Measurements from ENCODE around the gene ERCC6L2. TPM values are rescaled to one million over a fixed set of nuclear protein-coding genes. Genes with fewer than 3 reads are reported as not detected.

ERCC6L2 gene
- total and polyA plus RNA-seq, 9 of the 15 experiments (the other 6 are each of a cell fraction or from before 2014, with no cell fraction given), result 7.8 to 42.8 (median 23.6) TPM

- no peak for DNase-seq (ENCODE audit: extremely low read depth in 1 of 4, low spot score in 3 of 4)
- no peak for FAIRE-seq
Observed at GRCh38 chr9:95935861-95936578, 60.5 kb downstream of the ERCC6L2 start.

More at GRCh38 chr9:95935861-95936578, 60.5 kb downstream of the ERCC6L2 start:
- peaks cover 22% of the 10 kb centered on the region; the same call in 2 of the 3 replicates for H3K36me3 ChIP-seq (ENCODE audit: control insufficient read depth, insufficient read depth, low read length)
- no peak overlapping the region for H3K4me2 ChIP-seq (ENCODE audit: insufficient read depth, low read length)
- intact Hi-C loops (cut with micrococcal nuclease) (no loop called here), in situ Hi-C loops (cut with MboI) (no loop called here)
- ATAC-seq, result no peak
- BruUV-seq (replicated peaks), result no TSS peak
- H4K20me1 ChIP-seq (replicated peaks; ENCODE audit: control insufficient read depth, insufficient read depth, low read length), result no peaks in the 10 kb centered on the region
- ChIA-PET POLR2A (interaction anchor here (0.8 kb wide), 1 partner anchor 706 kb away, joined by 3 read pairs; no protein-coding TSS in a partner anchor), CTCF (ENCODE audit: low intra/inter-chr PET ratio) (no interaction called here)
- no peaks in the 10 kb centered on the region for H3K9me3 ChIP-seq (replicated peaks; ENCODE audit: control insufficient read depth, insufficient read depth, low read depth, low read length)
- H3K79me2 ChIP-seq (ENCODE audit: control insufficient read depth, insufficient read depth, low read length), result no peaks in the 10 kb centered on the region; the same call in 2 of the 3 replicates
- no peak for TF ChIP-seq TEAD2 (tag; IDR thresholded peaks at IDR 0.05)
- TF ChIP-seq TEAD4 (IDR thresholded peaks at IDR 0.05; ENCODE audit: low read length), result no peak
- no peak for TF ChIP-seq TEAD4 (CRISPR knock-in tag; IDR thresholded peaks at IDR 0.05; ENCODE audit: borderline replicate concordance)
- TF ChIP-seq, protein P1, sequence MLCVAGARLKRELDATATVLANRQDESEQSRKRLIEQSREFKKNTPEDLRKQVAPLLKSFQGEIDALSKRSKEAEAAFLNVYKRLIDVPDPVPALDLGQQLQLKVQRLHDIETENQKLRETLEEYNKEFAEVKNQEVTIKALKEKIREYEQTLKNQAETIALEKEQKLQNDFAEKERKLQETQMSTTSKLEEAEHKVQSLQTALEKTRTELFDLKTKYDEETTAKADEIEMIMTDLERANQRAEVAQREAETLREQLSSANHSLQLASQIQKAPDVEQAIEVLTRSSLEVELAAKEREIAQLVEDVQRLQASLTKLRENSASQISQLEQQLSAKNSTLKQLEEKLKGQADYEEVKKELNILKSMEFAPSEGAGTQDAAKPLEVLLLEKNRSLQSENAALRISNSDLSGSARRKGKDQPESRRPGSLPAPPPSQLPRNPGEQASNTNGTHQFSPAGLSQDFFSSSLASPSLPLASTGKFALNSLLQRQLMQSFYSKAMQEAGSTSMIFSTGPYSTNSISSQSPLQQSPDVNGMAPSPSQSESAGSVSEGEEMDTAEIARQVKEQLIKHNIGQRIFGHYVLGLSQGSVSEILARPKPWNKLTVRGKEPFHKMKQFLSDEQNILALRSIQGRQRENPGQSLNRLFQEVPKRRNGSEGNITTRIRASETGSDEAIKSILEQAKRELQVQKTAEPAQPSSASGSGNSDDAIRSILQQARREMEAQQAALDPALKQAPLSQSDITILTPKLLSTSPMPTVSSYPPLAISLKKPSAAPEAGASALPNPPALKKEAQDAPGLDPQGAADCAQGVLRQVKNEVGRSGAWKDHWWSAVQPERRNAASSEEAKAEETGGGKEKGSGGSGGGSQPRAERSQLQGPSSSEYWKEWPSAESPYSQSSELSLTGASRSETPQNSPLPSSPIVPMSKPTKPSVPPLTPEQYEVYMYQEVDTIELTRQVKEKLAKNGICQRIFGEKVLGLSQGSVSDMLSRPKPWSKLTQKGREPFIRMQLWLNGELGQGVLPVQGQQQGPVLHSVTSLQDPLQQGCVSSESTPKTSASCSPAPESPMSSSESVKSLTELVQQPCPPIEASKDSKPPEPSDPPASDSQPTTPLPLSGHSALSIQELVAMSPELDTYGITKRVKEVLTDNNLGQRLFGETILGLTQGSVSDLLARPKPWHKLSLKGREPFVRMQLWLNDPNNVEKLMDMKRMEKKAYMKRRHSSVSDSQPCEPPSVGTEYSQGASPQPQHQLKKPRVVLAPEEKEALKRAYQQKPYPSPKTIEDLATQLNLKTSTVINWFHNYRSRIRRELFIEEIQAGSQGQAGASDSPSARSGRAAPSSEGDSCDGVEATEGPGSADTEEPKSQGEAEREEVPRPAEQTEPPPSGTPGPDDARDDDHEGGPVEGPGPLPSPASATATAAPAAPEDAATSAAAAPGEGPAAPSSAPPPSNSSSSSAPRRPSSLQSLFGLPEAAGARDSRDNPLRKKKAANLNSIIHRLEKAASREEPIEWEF (CRISPR knock-in tag; IDR thresholded peaks at IDR 0.05), result no peak
- TF ChIP-seq, protein P2, sequence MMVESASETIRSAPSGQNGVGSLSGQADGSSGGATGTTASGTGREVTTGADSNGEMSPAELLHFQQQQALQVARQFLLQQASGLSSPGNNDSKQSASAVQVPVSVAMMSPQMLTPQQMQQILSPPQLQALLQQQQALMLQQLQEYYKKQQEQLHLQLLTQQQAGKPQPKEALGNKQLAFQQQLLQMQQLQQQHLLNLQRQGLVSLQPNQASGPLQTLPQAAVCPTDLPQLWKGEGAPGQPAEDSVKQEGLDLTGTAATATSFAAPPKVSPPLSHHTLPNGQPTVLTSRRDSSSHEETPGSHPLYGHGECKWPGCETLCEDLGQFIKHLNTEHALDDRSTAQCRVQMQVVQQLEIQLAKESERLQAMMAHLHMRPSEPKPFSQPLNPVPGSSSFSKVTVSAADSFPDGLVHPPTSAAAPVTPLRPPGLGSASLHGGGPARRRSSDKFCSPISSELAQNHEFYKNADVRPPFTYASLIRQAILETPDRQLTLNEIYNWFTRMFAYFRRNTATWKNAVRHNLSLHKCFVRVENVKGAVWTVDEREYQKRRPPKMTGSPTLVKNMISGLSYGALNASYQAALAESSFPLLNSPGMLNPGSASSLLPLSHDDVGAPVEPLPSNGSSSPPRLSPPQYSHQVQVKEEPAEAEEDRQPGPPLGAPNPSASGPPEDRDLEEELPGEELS (CRISPR knock-in tag; IDR thresholded peaks at IDR 0.05; ENCODE audit: borderline replicate concordance), result no peak
- TF ChIP-seq CBX3 (IDR thresholded peaks at IDR 0.05; ENCODE audit: borderline replicate concordance in 1 of 2, low read length in 2 of 2), result no peak
- TF ChIP-seq CBFB (CRISPR knock-in tag; IDR thresholded peaks at IDR 0.05), result no peak
- no peak for TF ChIP-seq CREB1 (IDR thresholded peaks at IDR 0.05)
- no peak for TF ChIP-seq CREB1 (CRISPR knock-in tag; IDR thresholded peaks at IDR 0.05)
- no peak for TF ChIP-seq THRB (CRISPR knock-in tag; conservative IDR thresholded peaks at IDR 0.05)
- no peak overlapping the region for H3K9ac ChIP-seq (ENCODE audit: insufficient read depth in 1 of 2, low read depth in 2 of 2, low read length in 2 of 2)
- H3K27me3 ChIP-seq (ENCODE audit: control insufficient read depth in 2 of 2, insufficient read depth in 2 of 2, low read length in 2 of 2), result no peaks in the 10 kb centered on the region
- no peaks in the 10 kb centered on the region for H3K4me1 ChIP-seq (replicated peaks in 1 of 2; ENCODE audit: control insufficient read depth in 2 of 2, insufficient read depth in 2 of 2, low read length in 2 of 2)
- H2AFZ ChIP-seq (ENCODE audit: low read depth, low read length), result no peak overlapping the region
- H3K9me1 ChIP-seq (ENCODE audit: control insufficient read depth, insufficient read depth, low read length), result no peaks in the 10 kb centered on the region
- no peak overlapping the region for H3K27ac ChIP-seq (ENCODE audit: extremely low read depth, low read depth, low read length)
- 75% methylated on average over 2 of the region's 2 CpGs for WGBS (ENCODE audit: insufficient coverage, low coverage, missing lambda C conversion rate)
- H3K4me3 ChIP-seq, result no peak overlapping the region

Data from K562 (cell line).